ENCODE data around the gene RPP25. TPM values are rescaled to one million over a fixed set of nuclear protein-coding genes. Genes with fewer than 3 reads are reported as not detected.

The RPP25 gene
- total RNA-seq, 2 experiments from 2014 or later: 6.8 to 7.5 TPM

DNA sequence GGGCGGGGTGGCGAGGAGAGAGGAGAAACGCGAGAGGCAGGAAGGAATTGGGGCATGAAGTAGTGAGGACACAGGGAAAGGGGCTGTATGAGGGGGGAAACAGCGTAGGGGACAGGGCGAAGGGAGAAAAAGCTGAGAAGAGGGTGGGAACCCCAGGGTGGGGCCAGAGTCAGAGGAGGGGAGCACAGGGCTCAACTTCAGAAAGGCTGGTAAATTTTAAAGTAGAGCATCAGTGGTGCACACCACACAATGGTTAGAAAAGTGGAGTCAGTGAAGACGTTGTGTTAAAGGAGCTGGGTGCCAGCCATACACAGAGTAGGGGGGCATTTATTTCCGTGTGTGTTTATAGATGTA lies 3.0 kb upstream of the RPP25 start:
- Mint-ChIP-seq H3K36me3 (no peaks in the 10 kb centered on the region), H3K9me3 (ENCODE audit: low read depth) (no peaks in the 10 kb centered on the region), H3K4me1 (peaks cover 46% of the 10 kb centered on the region), H3K27ac (no peak overlapping the region), H3K27me3 (peaks cover 59% of the 10 kb centered on the region), H3K4me3 (no peak overlapping the region)
- DNase-seq (no peak), ATAC-seq (no peak)
- CTCF ChIA-PET: interaction anchor here (1.1 to 5.3 kb wide), 7 partner anchors 9 to 325 kb away, joined by 3 to 18 read pairs (median 4); partner anchors contain the start of genes C15orf39 and CPLX3

DNA sequence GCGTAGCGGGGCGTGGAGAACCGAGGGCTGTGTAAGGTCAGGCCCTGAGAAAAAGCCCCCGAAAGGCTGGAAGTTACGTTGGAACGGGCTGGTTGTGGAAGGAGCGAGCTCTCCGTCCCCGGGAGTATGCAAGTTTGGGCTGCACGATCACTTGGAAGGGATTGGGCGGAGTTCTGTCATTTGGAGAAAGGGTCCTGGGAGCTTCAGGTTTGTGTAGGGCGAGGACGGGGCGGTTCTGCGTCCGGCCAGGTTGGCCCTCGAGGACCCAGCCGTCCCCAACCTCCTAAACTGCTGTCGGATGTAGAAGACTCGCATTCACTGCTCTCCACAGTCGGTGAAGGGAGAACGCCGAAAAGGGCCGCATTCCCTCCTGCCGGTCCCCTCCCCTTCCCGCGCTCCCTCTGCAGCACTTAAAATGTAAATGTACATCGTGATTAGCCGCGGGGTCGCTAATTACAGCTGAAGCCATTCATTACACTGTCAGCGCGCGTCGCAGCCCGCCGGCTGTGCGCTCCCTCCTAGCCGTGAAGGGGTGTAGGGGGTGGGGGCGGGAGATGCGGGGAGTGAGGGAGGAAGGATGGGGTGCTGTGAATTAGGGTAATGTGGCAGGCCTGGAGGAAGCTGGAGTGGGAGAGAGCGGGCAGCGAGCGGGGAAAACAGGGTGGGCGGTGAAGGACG lies 2.5 kb upstream of the RPP25 start:
- peaks cover 46% of the 10 kb centered on the region for H3K4me1 Mint-ChIP-seq
- DNase-seq (no peak), ATAC-seq (no peak)
- H3K4me3 Mint-ChIP-seq: no peak overlapping the region
- H3K36me3 Mint-ChIP-seq: no peaks in the 10 kb centered on the region
- no peaks in the 10 kb centered on the region for H3K9me3 Mint-ChIP-seq (ENCODE audit: low read depth)
- CTCF ChIA-PET: interaction anchor here (1.1 to 5.3 kb wide), 5 partner anchors 9 to 324 kb away, joined by 3 to 18 read pairs (median 4); partner anchors contain the start of gene C15orf39
- H3K27me3 Mint-ChIP-seq: peaks cover 59% of the 10 kb centered on the region
- no peak overlapping the region for H3K27ac Mint-ChIP-seq

DNA sequence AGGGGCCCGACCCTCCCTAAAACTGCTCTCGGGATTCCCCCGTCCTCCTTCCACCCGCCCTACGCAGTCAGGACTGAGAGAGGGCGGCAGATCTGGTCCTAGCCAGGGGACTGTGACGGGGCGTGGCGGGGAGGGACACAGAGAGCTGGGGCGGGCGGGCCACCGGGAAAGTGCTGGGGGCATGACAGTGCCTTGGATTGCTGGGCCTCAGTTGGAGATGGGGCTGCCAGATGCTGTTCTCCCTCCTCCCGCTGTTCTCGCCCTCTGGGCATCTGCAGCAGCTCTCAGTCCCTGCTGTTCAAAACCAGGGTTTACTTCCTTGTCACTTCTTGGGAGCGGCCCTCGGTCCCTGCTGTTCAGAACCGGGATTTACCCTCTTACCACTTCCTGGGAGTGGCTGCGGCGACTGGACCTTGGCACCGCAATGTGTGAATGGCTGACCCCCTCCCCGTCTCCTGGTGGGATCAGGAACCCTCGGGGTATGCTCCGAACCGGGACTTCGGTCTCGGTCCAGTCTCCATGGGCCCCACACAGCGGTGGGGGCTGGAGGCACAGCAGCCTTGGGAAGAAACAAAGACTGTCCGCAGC lies 1.8 kb upstream of the RPP25 start:
- Mint-ChIP-seq H3K36me3 (no peaks in the 10 kb centered on the region), H3K27me3 (peaks cover 59% of the 10 kb centered on the region), H3K9me3 (ENCODE audit: low read depth) (no peaks in the 10 kb centered on the region), H3K4me3 (no peak overlapping the region), H3K4me1 (peaks cover 46% of the 10 kb centered on the region), H3K27ac (no peak overlapping the region)
- ATAC-seq (no peak), DNase-seq (no peak)
- CTCF ChIA-PET: interaction anchor here (1.1 to 5.3 kb wide), 4 partner anchors 8 to 323 kb away, joined by 3 to 18 read pairs (median 8); partner anchors contain the start of gene C15orf39

DNA sequence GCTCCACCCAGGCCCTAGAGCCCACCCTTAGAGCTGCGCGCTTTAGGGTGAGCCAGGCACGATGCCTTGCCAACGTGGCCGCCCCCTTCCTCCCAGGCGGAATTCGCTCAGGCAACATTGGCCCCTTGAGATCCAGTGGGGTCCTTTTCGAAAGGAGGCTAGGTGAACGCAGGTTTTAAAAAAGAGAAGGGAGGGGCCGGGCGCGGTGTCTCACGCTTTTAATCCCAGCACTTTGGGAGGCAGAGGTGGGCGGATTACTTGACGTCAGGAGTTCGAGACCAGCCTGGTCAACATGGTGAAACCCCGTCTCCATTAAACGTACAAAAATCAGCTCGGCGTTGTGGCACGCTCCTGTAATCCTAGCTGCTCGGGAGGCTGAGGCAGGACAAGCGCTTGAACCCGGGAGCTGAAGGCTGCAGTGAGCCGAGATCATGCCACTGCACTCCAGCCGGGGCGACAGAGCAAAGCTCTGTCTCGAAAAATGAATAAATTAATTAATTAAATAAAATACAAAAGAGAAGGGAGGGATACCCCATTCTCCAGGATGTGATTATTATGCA lies 984 bp upstream of the RPP25 start:
- Mint-ChIP-seq H3K4me3 (peak overlapping the region; percentile 69), H3K36me3 (no peaks in the 10 kb centered on the region), H3K9me3 (ENCODE audit: low read depth) (no peaks in the 10 kb centered on the region), H3K27me3 (peaks cover 51% of the 10 kb centered on the region), H3K4me1 (peaks cover 46% of the 10 kb centered on the region), H3K27ac (no peak overlapping the region)
- ATAC-seq (no peak), DNase-seq (no peak)
- CTCF ChIA-PET: interaction anchor here (0.8 to 5.3 kb wide), 16 partner anchors 10 to 910 kb away, joined by 3 to 18 read pairs (median 4); partner anchors contain the start of genes C15orf39 and SCAMP5

DNA sequence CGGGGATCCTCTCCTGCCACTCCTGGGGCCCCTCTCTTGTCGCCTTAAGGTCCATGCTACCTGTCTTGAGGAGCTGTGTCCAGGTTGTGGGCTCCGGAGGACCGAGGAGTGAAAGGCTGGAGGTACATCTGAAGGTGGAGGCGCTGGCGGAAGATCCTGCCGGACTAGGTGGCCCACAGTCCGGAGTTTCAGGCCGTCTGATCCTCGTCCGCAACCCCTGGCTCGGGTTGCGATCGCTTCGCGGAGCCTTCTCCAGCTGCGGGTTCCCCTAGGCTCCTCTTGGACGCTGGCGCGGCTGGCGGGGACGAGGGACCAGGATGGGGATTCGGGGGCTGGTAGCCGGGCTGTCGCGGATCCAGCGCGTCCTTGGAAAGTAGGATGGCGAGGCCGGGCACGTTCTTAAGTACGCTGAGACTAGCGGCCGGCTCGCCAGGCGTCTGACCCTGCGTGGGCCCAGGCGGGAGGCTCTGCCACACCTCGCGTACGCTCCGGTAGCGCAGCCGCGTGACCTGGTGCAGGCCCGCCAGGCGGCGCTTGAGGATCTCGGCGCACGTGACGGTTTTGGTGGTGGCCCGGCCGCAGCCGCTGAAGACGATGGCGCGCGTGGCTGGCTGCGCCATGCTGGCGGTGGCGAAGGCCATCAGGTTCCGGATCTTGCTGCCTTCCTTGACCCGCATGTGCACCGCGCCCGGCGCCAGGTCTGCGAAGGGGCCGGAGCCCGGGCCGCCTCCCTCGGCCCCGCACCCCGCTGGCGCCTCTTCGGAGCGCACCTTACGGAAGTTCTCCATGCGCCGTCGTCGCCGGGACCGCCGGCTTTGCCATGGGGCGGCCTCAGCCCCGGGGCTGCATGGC lies 550 bp downstream of the RPP25 start:
- peaks cover 40% of the 10 kb centered on the region for H3K4me1 Mint-ChIP-seq
- peak overlapping the region; percentile 69 for H3K4me3 Mint-ChIP-seq
- no peak overlapping the region for H3K27ac Mint-ChIP-seq
- DNase-seq (peak; percentile 70), ATAC-seq (peak; percentile 40)
- peaks cover 39% of the 10 kb centered on the region for H3K27me3 Mint-ChIP-seq
- H3K9me3 Mint-ChIP-seq (ENCODE audit: low read depth): no peaks in the 10 kb centered on the region
- H3K36me3 Mint-ChIP-seq: no peaks in the 10 kb centered on the region
- CTCF ChIA-PET: interaction anchor here (0.9 to 5.3 kb wide), 12 partner anchors 9 to 908 kb away, joined by 3 to 18 read pairs (median 5); partner anchors contain the start of gene FAM219B

DNA sequence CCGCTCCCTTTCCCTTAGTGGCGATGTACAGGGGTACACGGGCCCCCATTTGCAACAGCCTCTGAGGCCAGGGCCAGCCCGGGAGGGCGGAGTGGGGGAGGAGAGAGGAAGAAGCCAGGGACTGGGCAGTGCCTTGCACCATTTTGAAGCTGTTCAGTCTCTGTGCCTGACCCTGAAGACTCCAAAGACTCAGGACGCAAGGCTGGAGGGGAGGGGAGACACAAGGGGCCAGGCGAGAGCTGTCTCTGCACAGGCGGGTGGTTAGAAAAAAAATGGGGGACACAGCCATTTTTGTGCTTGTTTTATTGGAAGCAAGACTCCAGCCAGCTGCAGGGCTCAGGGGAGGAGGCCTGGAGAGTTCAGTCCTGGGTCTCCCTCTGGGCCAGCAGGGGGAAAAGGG lies 1.6 kb downstream of the RPP25 start:
- no peak for DNase-seq

DNA sequence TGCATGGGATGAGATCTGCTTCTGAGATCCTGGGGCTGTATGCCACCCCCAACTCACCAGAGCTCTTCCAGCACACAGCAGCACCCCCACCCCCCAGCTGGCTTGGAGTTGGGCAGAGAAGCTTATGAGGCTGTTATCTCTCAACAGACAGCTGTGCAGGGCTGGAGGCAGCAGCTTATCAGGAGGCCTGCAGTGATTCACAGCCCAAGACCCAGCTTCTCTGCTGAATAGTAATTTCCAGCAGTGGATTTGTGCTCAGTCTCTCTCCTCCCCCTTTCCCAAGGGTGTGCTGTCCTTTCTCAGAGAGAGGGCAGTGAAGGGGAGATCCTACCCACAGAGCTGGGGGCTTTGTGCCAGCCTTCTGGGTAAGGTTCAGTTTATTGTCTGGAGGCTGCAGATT lies 2.1 kb downstream of the RPP25 start:
- ATAC-seq (no peak), DNase-seq (no peak)
- CTCF ChIA-PET: interaction anchor here (1.1 to 4.1 kb wide), 4 partner anchors 10 to 185 kb away, joined by 3 to 17 read pairs (median 7); no protein-coding TSS in a partner anchor
- Mint-ChIP-seq H3K27me3 (peaks cover 28% of the 10 kb centered on the region), H3K9me3 (ENCODE audit: low read depth) (no peaks in the 10 kb centered on the region), H3K4me3 (no peak overlapping the region), H3K4me1 (peaks cover 33% of the 10 kb centered on the region), H3K36me3 (no peaks in the 10 kb centered on the region), H3K27ac (no peak overlapping the region)

More for the DNA sequence above, 1.6 kb downstream of the RPP25 start:
- peaks cover 33% of the 10 kb centered on the region for H3K27me3 Mint-ChIP-seq
- H3K36me3 Mint-ChIP-seq: no peaks in the 10 kb centered on the region
- H3K9me3 Mint-ChIP-seq (ENCODE audit: low read depth): no peaks in the 10 kb centered on the region
- H3K4me1 Mint-ChIP-seq: peaks cover 35% of the 10 kb centered on the region
- CTCF ChIA-PET: interaction anchor here (1.1 to 5.3 kb wide), 5 partner anchors 10 to 186 kb away, joined by 3 to 18 read pairs (median 11); no protein-coding TSS in a partner anchor
- H3K4me3 Mint-ChIP-seq: peak overlapping the region; percentile 20
- no peak overlapping the region for H3K27ac Mint-ChIP-seq
- no peak for ATAC-seq

DNA sequence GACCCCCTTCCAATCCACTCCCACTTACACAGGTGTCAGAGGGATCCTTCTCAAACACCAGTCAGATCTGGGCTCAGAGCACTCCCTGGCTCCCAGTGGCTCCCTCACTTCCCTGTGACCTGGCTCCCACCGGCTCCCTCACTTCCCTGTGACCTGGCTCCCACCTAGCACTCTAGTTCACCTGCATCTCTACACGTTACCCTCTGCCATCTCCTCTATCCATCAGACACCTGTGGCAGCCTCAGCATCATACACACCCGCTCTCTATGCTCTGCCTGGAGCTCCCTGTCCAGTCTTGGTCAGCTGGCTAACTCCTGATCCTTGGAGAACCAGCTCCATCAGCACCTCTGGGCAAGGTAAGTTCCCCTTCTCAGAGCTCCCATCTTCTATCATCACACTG lies 5.6 kb downstream of the RPP25 start:
- DNase-seq (no peak), ATAC-seq (no peak)
- Mint-ChIP-seq H3K4me3 (no peak overlapping the region), H3K36me3 (no peaks in the 10 kb centered on the region), H3K9me3 (ENCODE audit: low read depth) (no peaks in the 10 kb centered on the region), H3K27me3 (peaks cover 6% of the 10 kb centered on the region), H3K4me1 (peaks cover 16% of the 10 kb centered on the region), H3K27ac (no peak overlapping the region)
- CTCF ChIA-PET: interaction anchor here (0.5 to 7.9 kb wide), 42 partner anchors 9 to 572 kb away, joined by 3 to 101 read pairs (median 4); partner anchors contain the start of genes COX5A, CSK and FAM219B

DNA sequence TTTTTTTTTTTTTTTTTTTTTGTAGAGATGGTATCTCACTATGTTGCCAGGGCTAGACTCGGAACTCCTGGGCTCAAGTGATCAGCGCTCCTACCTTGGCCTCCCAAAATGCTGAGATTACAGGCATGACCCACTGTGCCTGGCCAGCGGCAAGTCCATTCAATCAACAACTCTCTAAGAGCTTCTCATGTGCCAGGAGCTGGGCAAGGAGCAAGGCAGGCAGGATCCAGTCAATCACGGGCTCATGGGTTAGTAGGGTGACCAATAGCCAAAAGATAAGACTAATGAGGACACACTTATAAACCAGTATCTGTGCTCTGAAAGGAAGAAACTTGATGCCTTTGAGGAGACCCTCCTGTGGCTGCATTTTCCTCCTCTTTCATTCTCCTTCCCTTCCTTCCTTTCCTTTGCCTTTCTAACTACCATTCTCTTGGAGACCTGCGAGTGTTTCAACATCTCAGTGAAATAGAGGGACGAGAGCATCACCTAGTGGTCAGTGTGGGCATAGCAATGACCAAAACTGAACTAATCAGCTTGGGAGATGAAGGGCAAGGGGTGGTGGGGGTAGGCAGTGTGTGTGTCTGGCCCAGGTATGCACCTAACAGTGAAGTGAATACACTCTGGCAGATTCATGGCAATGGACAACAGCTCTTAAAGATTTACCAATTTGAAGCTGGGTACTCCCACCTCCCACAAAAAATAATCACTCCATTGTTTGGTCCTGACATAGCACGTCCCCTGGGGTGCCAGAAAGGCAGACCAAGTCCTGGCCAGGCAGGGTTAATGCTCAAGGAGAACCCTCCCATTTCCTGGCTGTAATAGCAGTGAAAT lies 6.3 kb downstream of the RPP25 start:
- ATAC-seq (peak; percentile 80), DNase-seq (peak; percentile 86)
- Mint-ChIP-seq H3K27ac (no peak overlapping the region), H3K9me3 (ENCODE audit: low read depth) (no peaks in the 10 kb centered on the region), H3K27me3 (no peaks in the 10 kb centered on the region), H3K4me1 (peaks cover 9% of the 10 kb centered on the region), H3K36me3 (no peaks in the 10 kb centered on the region), H3K4me3 (no peak overlapping the region)
- CTCF ChIA-PET: interaction anchor here (0.5 to 7.9 kb wide), 43 partner anchors 9 to 571 kb away, joined by 3 to 101 read pairs (median 4); partner anchors contain the start of genes COX5A, CSK and FAM219B

DNA sequence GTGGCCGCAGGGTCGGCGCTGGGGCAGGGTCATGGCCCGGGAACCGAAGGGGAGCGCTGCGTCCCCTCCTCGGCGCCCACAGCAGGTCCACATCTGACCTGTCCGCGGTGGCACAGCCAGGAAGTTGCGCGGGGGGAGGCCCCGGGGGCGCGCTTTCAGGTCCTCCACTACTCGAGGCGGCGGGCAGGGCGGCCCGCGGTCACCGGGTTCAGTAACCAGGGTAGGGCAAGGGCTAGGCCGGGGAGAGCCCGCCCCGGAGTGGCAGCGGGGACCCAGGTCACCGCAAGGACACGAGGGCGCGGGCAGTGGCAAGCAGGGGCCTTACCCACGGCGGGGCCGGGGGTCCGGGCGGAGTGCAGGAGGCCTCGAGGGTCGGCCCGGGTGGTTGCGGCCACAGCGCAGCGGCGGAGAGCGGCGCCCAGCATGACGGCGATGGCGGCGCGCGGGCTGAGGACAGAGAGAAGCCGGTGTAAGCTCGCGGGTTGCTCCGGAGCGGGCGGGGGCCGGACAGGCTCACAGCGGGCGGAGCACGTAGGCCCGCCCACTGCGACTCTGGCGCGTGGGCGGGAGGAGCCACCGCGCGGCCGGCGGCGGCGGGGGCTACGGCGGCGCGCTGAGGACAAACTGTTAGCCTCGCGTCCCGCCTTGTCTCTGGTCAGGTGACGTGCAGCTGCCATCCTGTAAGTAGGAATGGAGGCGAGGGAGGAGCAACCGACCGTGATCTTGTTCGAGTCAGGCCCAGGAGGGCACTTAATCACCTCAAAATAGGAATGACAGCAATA lies 18.8 kb downstream of the RPP25 start, which contains the start of gene COX5A:
Gene COX5A, minus strand, starts transcription at position 484 of the 782 bp plus-strand sequence. Its CDS starts 59 bp downstream, at position 425.
- CTCF ChIA-PET: interaction anchor here (1.0 to 2.3 kb wide), 6 partner anchors 12 to 169 kb away, joined by 3 to 12 read pairs (median 4); partner anchors contain the start of gene RPP25
- H3K4me1 Mint-ChIP-seq: peaks cover 34% of the 10 kb centered on the region
- peak within 1 kb of the TSS; percentile 93 for H3K27ac Mint-ChIP-seq
- peak; percentile 96 for ATAC-seq
- H3K27me3 Mint-ChIP-seq: no peaks in the 10 kb centered on the region
- no peaks in the 10 kb centered on the region for H3K9me3 Mint-ChIP-seq (ENCODE audit: low read depth)
- H3K4me3 Mint-ChIP-seq: peak within 1 kb of the TSS; percentile 92
- peaks cover 23% of the 10 kb centered on the region for H3K36me3 Mint-ChIP-seq
- peak; percentile 95 for DNase-seq

DNA sequence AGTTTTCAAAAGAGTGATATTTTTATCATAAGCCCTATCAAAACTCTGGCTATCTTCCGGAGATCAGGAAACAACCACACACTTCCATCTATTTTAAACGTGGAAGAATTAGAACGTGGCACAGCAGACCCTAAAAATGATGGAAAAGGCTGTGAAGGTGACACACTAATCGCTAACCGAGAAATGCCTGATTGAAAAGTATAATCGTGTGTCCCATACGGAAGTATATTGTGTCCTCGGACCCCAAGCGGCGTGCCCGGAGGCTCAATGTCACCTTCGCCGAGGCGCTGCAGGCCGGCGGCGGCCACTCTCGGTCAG lies 19.3 kb downstream of the RPP25 start:
- H3K4me3 Mint-ChIP-seq: peak overlapping the region; percentile 92
- ATAC-seq: no peak
- no peak for DNase-seq
- CTCF ChIA-PET: interaction anchor here (1.0 to 2.3 kb wide), 3 partner anchors 13 to 166 kb away, joined by 4 to 12 read pairs (median 5); no protein-coding TSS in a partner anchor
- peak overlapping the region; percentile 90 for H3K27ac Mint-ChIP-seq
- no peaks in the 10 kb centered on the region for H3K9me3 Mint-ChIP-seq (ENCODE audit: low read depth)
- H3K36me3 Mint-ChIP-seq: peaks cover 25% of the 10 kb centered on the region
- H3K27me3 Mint-ChIP-seq: no peaks in the 10 kb centered on the region
- H3K4me1 Mint-ChIP-seq: peaks cover 39% of the 10 kb centered on the region
